22Rv1 (cell line): ENCODE data around the gene APLF.

Source experiments
- CTCF ChIP-seq: fragments of 450-650 bp; IDR thresholded peaks from 2 replicates; pipeline ENCODE4 v1.5.1; 2017; ENCODE audit warnings: mild to moderate bottlenecking
- ZFX ChIP-seq: fragments of 450-650 bp; IDR thresholded peaks from 2 replicates; pipeline ENCODE4 v1.6.1; 2017; ENCODE audit warnings: antibody characterized with exemption, borderline replicate concordance

GRCh38 chr2:68425503-68425902 lies 41.9 kb upstream of the APLF start:
- TF ChIP-seq CTCF = no peak
- no peak for TF ChIP-seq ZFX
